OCI-LY7 (cell line): ENCODE data around the gene ELOVL5.

Source experiments
- CTCF ChIP-seq: fragments of 200-600 bp; sonication (generic); conservative IDR thresholded peaks from 2 replicates; pipeline ENCODE4 v1.5.1; 2014; ENCODE audit warnings: mild to moderate bottlenecking, antibody characterized with exemption, low read length, moderate library complexity, mixed read lengths
- EZH2phosphoT487 ChIP-seq: fragments of 200-600 bp; sonication (generic); IDR thresholded peaks from 2 replicates; pipeline ENCODE4 v1.6.1; 2018; ENCODE audit warnings: low read depth, borderline replicate concordance, mild to moderate bottlenecking, mixed run types, antibody characterized with exemption, low read length, moderate library complexity, mixed read lengths

GRCh38 chr6:53321701-53322100, 27.0 kb downstream of the ELOVL5 start:
- TF ChIP-seq CTCF (no peak), EZH2phosphoT487 (no peak)
